Brain microvascular endothelial cell (primary cell): ENCODE results near the gene MAP3K14.

ENCODE experiments used
- DNase-seq: peaks from one replicate; pipeline ENCODE4 v3.0.0-alpha.2; 2020
- H3K27ac ChIP-seq: fragments of 250-450 bp; sonication (Bioruptor Pico); 2 replicates; pipeline ENCODE4 v1.5.1; 2020; ENCODE audit warnings: mild to moderate bottlenecking, moderate library complexity
- H3K27me3 ChIP-seq: fragments of 250-450 bp; sonication (Bioruptor Pico); replicated peaks from 2 replicates; pipeline ENCODE4 v1.5.1; 2020; ENCODE audit warnings: mild to moderate bottlenecking
- H3K36me3 ChIP-seq: fragments of 250-450 bp; sonication (Bioruptor Pico); replicated peaks from 2 replicates; pipeline ENCODE4 v1.5.1; 2020; ENCODE audit warnings: mild to moderate bottlenecking
- H3K4me3 ChIP-seq: 2 replicates; pipeline ENCODE4 v1.5.1; 2011; ENCODE audit warnings: low read depth, mild to moderate bottlenecking, control low read depth, low read length, moderate library complexity
- CTCF ChIP-seq: IDR thresholded peaks from 2 replicates; pipeline ENCODE4 v1.5.1; 2011; ENCODE audit warnings: low read depth, mild to moderate bottlenecking, moderate library complexity, low read length, control low read depth, inconsistent platforms; ENCODE audit errors: missing control alignments
- in situ Hi-C: cut with HindIII; loops from 2 replicates; pipeline ENCODE4 v1.10.0; 2017; ENCODE audit warnings: low sequenced_read_pairs, low pct_ligation_motif_present

Gene MAP3K14

DNA sequence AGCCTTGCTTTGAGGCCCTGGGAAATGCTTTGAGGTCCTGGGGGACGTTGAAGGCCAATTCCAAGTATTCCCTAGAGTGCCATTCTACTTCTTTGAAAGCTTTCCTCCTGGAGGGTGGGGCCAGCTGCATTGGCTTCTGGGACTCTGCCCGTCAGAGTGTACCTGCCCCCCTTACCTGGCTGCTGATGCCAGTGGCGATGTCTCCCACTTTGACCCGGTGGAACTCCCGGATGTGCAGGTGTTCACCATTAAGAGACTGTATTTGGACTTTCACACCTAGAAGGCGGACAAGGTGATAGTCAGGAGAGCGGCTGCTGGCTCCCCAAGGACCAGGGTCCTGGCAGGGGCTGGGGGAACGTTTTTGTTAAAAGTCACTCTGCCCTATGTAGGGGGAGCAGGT lies 51.8 kb downstream of the MAP3K14 start:
- no peaks in the 10 kb centered on the region for H3K27me3 ChIP-seq
- DNase-seq, result no peak
- no peak overlapping the region for H3K27ac ChIP-seq
- H3K4me3 ChIP-seq, result no peak overlapping the region
- in situ Hi-C loops, result no loop called here
- no peak for TF ChIP-seq CTCF
- peaks cover 72% of the 10 kb centered on the region for H3K36me3 ChIP-seq

GRCh38 chr17:45264430-45264829 lies 52.4 kb downstream of the MAP3K14 start:
- H3K27ac ChIP-seq, result no peak overlapping the region

DNA sequence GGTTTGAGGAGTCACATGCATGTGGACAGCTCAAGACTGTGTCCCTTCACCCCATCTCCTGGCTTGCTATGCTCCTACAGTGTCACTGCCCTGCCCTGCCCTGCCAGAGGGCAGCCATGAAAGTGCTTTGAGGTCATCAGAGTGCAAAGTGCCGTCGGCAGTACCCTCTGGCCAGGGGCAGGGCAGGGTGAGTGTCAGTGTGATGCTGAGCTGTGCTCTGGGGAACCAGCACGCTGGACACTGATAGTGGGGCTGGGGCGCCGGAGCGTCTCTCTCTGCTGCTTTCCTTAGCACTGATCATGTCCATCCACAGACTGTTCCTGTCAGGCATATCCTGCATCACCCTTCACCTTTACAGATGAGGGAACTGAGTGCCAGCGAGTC lies 53.4 kb downstream of the MAP3K14 start:
- Histone ChIP-seq H3K27me3 (no peaks in the 10 kb centered on the region), H3K36me3 (peaks cover 57% of the 10 kb centered on the region), H3K4me3 (no peak overlapping the region), H3K27ac (no peak overlapping the region)
- TF ChIP-seq CTCF, result no peak
- DNase-seq, result no peak
- in situ Hi-C loops, result no loop called here

More at GRCh38 chr17:45264430-45264829, 52.4 kb downstream of the MAP3K14 start:
- Histone ChIP-seq H3K4me3 (no peak overlapping the region), H3K36me3 (peaks cover 66% of the 10 kb centered on the region), H3K27me3 (no peaks in the 10 kb centered on the region)
- DNase-seq, result no peak
- no peak for TF ChIP-seq CTCF
- in situ Hi-C loops, result no loop called here

DNA sequence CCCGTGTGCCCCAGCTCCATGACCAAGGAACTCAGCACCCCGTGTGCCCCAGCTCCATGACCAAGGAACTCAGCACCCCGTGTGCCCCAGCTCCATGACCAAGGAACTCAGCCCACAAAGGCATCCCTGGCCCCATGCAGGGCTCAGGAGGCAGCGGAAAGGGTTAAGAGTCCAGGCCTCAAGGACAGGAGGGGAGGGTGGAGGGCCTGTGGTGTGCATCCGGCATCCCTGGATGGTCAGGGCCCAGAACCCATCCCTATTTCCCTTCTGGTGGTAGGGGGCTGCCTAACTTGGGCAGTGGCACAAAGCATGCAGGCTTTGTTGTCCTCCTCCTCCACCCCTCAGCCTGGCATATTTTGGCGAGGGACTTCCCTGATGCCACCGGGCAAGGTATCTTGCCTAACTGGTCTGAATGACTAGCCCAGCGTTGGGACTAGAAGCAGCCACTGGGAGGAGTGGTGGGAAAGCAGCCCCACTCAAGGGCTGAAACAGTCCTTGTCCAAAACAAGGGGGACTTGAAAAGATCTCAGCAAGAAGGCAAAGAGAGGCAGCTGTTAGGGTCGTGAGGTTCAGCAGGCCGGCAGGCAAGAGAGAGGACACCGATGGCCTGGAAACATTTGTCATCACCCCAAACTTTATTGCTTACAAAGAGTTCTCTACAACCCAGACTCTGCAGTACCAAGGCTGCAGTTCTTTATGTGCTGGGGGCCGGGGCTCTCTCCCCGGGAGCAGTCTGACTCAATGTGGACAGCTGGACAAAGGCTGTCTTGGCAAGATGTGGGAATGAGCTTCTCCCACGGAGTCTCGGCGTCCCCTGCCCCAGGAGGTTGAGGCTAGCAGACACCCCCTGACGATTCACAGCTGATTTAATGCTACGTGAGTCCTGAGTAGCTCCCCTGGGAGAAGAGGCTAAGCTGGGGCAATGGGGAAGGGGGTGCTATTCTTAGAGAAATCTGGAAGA lies 54.0 kb downstream of the MAP3K14 start:
- Histone ChIP-seq H3K27ac (no peak overlapping the region), H3K27me3 (no peaks in the 10 kb centered on the region), H3K4me3 (no peak overlapping the region)

GRCh38 chr17:45261577-45262515 lies 55.0 kb downstream of the MAP3K14 start, which contains the start of gene SPATA32:
TSS of gene SPATA32 (minus strand) at chr17:45262094. CDS start at chr17:45262016, 78 bp downstream.
- DNase-seq, result no peak
- in situ Hi-C loops, result no loop called here
- Histone ChIP-seq H3K27me3 (no peaks in the 10 kb centered on the region), H3K36me3 (peaks cover 40% of the 10 kb centered on the region), H3K27ac (no peak within 1 kb of the TSS), H3K4me3 (peak within 1 kb of the TSS; percentile 47)
- no peak for TF ChIP-seq CTCF

More for the DNA sequence above, 54.0 kb downstream of the MAP3K14 start:
- TF ChIP-seq CTCF, result peak; percentile 42
- peaks cover 50% of the 10 kb centered on the region for H3K36me3 ChIP-seq
- DNase-seq, result no peak
- in situ Hi-C loops, result no loop called here
